ENCODE results near the gene CMTM4. TPM values are rescaled to one million over a fixed set of nuclear protein-coding genes. Genes with fewer than 3 reads are reported as not detected.

Gene CMTM4
- total and polyA plus RNA-seq, 2 donors (not counting 1 experiment from before 2014, with no cell fraction given), result 0.06 to 0.59 TPM

GRCh38 chr16:66585481-66586239 is 110.9 kb downstream of the CMTM4 start:
- no peak overlapping the region for H3K27ac ChIP-seq (ENCODE audit: low read length in 2 of 2)
- H3K9ac ChIP-seq (ENCODE audit: low read length), result no peak overlapping the region
- H3K4me3 ChIP-seq (ENCODE audit: control extremely low read depth in 1 of 5, extremely low read depth in 1 of 5, insufficient read depth in 1 of 5, low read depth in 2 of 5, low read length in 4 of 5), result no peak overlapping the region
- no peak for TF ChIP-seq CTCF (IDR thresholded peaks at IDR 0.05)
- TF ChIP-seq EZH2 (IDR thresholded peaks at IDR 0.05; ENCODE audit: borderline replicate concordance, insufficient read depth, low read depth, low read length, poor library complexity, severe bottlenecking), result no peak
- no peaks in the 10 kb centered on the region for H3K36me3 ChIP-seq (replicated peaks in 1 of 2; ENCODE audit: control extremely low read depth in 1 of 2, control insufficient read depth in 1 of 2, extremely low read depth in 1 of 2, insufficient read depth in 2 of 2, low read length in 1 of 2)
- Mint-ChIP-seq H3K9me3 (ENCODE audit: insufficient read depth) (no peaks in the 10 kb centered on the region), H3K4me3 (no peak overlapping the region), H3K27me3 (peaks cover 18% of the 10 kb centered on the region), H3K4me1 (peaks cover 27% of the 10 kb centered on the region), H3K27ac (no peak overlapping the region)
- no peaks in the 10 kb centered on the region for H3K9me3 ChIP-seq (ENCODE audit: control extremely low read depth in 1 of 3, control insufficient read depth in 2 of 3, insufficient read depth in 1 of 3, low read length in 2 of 3)
- intact Hi-C loops (cut with micrococcal nuclease), result no loop called here
- H3K27me3 ChIP-seq (replicated peaks in 1 of 4; ENCODE audit: control extremely low read depth in 1 of 4, control insufficient read depth in 3 of 4, insufficient read depth in 4 of 4, low read length in 3 of 4), result peaks cover 0 to 14% (median 4%) of the 10 kb centered on the region in 4 experiments
- CTCF ChIA-PET, result interaction anchor here (0.5 to 6.3 kb wide), 6 partner anchors 15 to 179 kb away, joined by 3 to 91 read pairs (median 3); no protein-coding TSS in a partner anchor
- POLR2A ChIA-PET, result interaction anchor here (0.8 kb wide), 1 partner anchor 121 kb away, joined by 3 read pairs; no protein-coding TSS in a partner anchor
- no peaks in the 10 kb centered on the region for H3K79me2 ChIP-seq (ENCODE audit: control insufficient read depth, insufficient read depth, low read length)
- DNase-seq, result peak; percentile 8
- 12% methylated on average over 8 of the region's 10 CpGs for WGBS (ENCODE audit: insufficient coverage)
- peaks cover 24 to 34% of the 10 kb centered on the region in 2 donors for H3K4me1 ChIP-seq (ENCODE audit: control insufficient read depth in 2 of 2, insufficient read depth in 2 of 2, low read length in 2 of 2)
- H3K4me2 ChIP-seq (replicated peaks; ENCODE audit: low read depth, low read length, poor library complexity, severe bottlenecking), result no peak overlapping the region
- H4K20me1 ChIP-seq (ENCODE audit: control insufficient read depth, insufficient read depth, low read length, poor library complexity, severe bottlenecking), result no peaks in the 10 kb centered on the region
- no peak overlapping the region for H2AFZ ChIP-seq (ENCODE audit: insufficient read depth, low read depth, low read length, poor library complexity, severe bottlenecking)
- ATAC-seq (ENCODE audit: low read depth), result no peak

All from B cell (primary cell).